H1 (cell line): ENCODE data around the gene CGNL1. TPM values are rescaled to one million over a fixed set of nuclear protein-coding genes. Genes with fewer than 3 reads are reported as not detected.

Source experiments
- CTCF ChIA-PET: fragments of 300-600 bp; sonication (Branson Sonifier 250); formaldehyde crosslinking; loops from one replicate; lab custom pipeline; 2021; ENCODE audit not compliant: partially characterized antibody; lab: Charles Lee
- POLR2A ChIA-PET: fragments of 300-600 bp; sonication (Branson Sonifier 250); formaldehyde crosslinking; loops from one replicate; lab custom pipeline; 2021; ENCODE audit warnings: inconsistent platforms; ENCODE audit not compliant: partially characterized antibody; lab: Charles Lee
- DNase-seq, 2 experiments: peaks; one replicate each; pipeline versions ENCODE4 v3.0.0 to v3.0.0-alpha.2; 2010 to 2022; ENCODE audit warnings: low spot score in 2 of 2, low read depth in 1 of 2, mixed read lengths in 1 of 2
- FAIRE-seq: peaks from 2 replicates; lab custom pipeline; 2011; peaks lifted over from hg19 to GRCh38; lab: Jason Lieb, UNC
- H2AFZ ChIP-seq: 2 replicates; pipeline ENCODE4 v1.8.1; 2012; ENCODE audit warnings: low read length, inconsistent platforms
- H2AK5ac ChIP-seq: 2 replicates; pipeline ENCODE4 v1.6.1; 2013; ENCODE audit warnings: low read depth, low read length
- H2BK120ac ChIP-seq: replicated peaks from 2 replicates; pipeline ENCODE3; 2013; ENCODE audit warnings: low read depth, low read length, inconsistent platforms
- H2BK12ac ChIP-seq: 2 replicates; pipeline ENCODE4 v1.6.1; 2013; ENCODE audit warnings: low read depth, low read length
- H2BK15ac ChIP-seq: 2 replicates; pipeline ENCODE4 v1.6.1; 2013; ENCODE audit warnings: low read length
- H2BK20ac ChIP-seq: 2 replicates; pipeline ENCODE4 v1.6.1; 2013; ENCODE audit warnings: low read length
- H2BK5ac ChIP-seq: 2 replicates; pipeline ENCODE4 v1.6.1; 2013; ENCODE audit warnings: low read depth, low read length
- H3K14ac ChIP-seq: 2 replicates; pipeline ENCODE4 v1.6.1; 2013; ENCODE audit warnings: inconsistent platforms; ENCODE audit not compliant: insufficient read length
- H3K18ac ChIP-seq: 2 replicates; pipeline ENCODE4 v1.6.1; 2013; ENCODE audit warnings: low read length; ENCODE audit errors: extremely low read depth
- H3K23ac ChIP-seq: 2 replicates; pipeline ENCODE4 v1.6.1; 2013; ENCODE audit warnings: inconsistent platforms; ENCODE audit not compliant: insufficient read length
- H3K23me2 ChIP-seq: 2 replicates; pipeline ENCODE4 v1.6.1; 2013; ENCODE audit warnings: low read depth, low read length
- H3K27ac ChIP-seq: 2 replicates; pipeline ENCODE4 v1.6.1; 2011; ENCODE audit warnings: low read depth, low read length, inconsistent platforms
- H3K27me3 ChIP-seq, 4 experiments: replicated peaks in 1 of 4; 1 replicate in 1 of 4; 2 replicates in 3 of 4; pipeline versions ENCODE4 v1.6.1 to v1.8.1; 2011 to 2013; ENCODE audit warnings: low read length in 3 of 4, mild to moderate bottlenecking in 3 of 4, inconsistent platforms in 2 of 4, mixed read lengths in 2 of 4, moderate library complexity in 1 of 4; ENCODE audit not compliant: control insufficient read depth in 3 of 4, insufficient read depth in 3 of 4; ENCODE audit errors: extremely low read depth in 1 of 4
- H3K36me3 ChIP-seq, 4 experiments: 2 replicates each; pipeline versions ENCODE4 v1.6.1 to v1.8.1; 2011 to 2013; ENCODE audit warnings: mild to moderate bottlenecking in 4 of 4, low read length in 3 of 4, moderate library complexity in 2 of 4, control low read depth in 1 of 4, inconsistent platforms in 1 of 4; ENCODE audit not compliant: insufficient read depth in 4 of 4, control insufficient read depth in 2 of 4
- H3K4ac ChIP-seq: replicated peaks from 2 replicates; pipeline ENCODE3; 2013; ENCODE audit warnings: low read length, low read depth, mixed read lengths, inconsistent platforms; ENCODE audit not compliant: insufficient read length
- H3K4me1 ChIP-seq, 4 experiments: replicated peaks in 1 of 4; 1 replicate in 1 of 4; 2 replicates in 3 of 4; pipeline versions ENCODE4 v1.6.1 to v1.8.1; 2011 to 2013; ENCODE audit warnings: low read length in 3 of 4, inconsistent platforms in 2 of 4, mixed read lengths in 1 of 4; ENCODE audit not compliant: insufficient read depth in 4 of 4, control insufficient read depth in 3 of 4
- H3K4me2 ChIP-seq, 2 experiments: 2 replicates each; pipeline versions ENCODE4 v1.6.1 to v1.8.1; 2011 to 2013; ENCODE audit warnings: low read depth in 2 of 2, low read length in 2 of 2, control low read depth in 1 of 2, inconsistent platforms in 1 of 2, mild to moderate bottlenecking in 1 of 2; ENCODE audit not compliant: insufficient read depth in 1 of 2
- H3K4me3 ChIP-seq, 4 experiments: fragments of 200-600, 300-600 bp in 1 of 4; sonication (generic), shearing (Covaris generic), sonication (Bioruptor Twin) in 1 of 4; 2 replicates each; pipeline versions ENCODE4 v1.5.1 to v1.8.1; 2011 to 2016; ENCODE audit warnings: low read length in 4 of 4, low read depth in 3 of 4, control low read depth in 2 of 4, inconsistent platforms in 2 of 4, mild to moderate bottlenecking in 2 of 4, mixed read lengths in 1 of 4, moderate library complexity in 1 of 4; ENCODE audit not compliant: insufficient read depth in 2 of 4; ENCODE audit errors: extremely low read depth in 1 of 4
- H3K56ac ChIP-seq: replicated peaks from 2 replicates; pipeline ENCODE3; 2013; ENCODE audit warnings: low read depth, mild to moderate bottlenecking, mixed read lengths, low read length, inconsistent platforms; ENCODE audit not compliant: insufficient read length
- H3K79me1 ChIP-seq: 2 replicates; pipeline ENCODE4 v1.6.1; 2013; ENCODE audit warnings: low read depth, low read length, control low read depth
- H3K79me2 ChIP-seq, 2 experiments: 2 replicates each; pipeline versions ENCODE4 v1.6.1 to v1.8.1; 2012 to 2013; ENCODE audit warnings: low read length in 2 of 2, mild to moderate bottlenecking in 2 of 2, inconsistent platforms in 1 of 2; ENCODE audit not compliant: insufficient read depth in 2 of 2, control insufficient read depth in 1 of 2
- H3K9ac ChIP-seq, 4 experiments: replicated peaks in 1 of 4; 1 replicate in 1 of 4; 2 replicates in 3 of 4; pipeline versions ENCODE4 v1.6.1 to v1.8.1; 2011 to 2013; ENCODE audit warnings: low read depth in 3 of 4, low read length in 3 of 4, control low read depth in 2 of 4, mild to moderate bottlenecking in 2 of 4, moderate library complexity in 2 of 4, inconsistent platforms in 1 of 4; ENCODE audit errors: extremely low read depth in 1 of 4
- H3K9me3 ChIP-seq, 2 experiments: 2 replicates each; pipeline versions ENCODE4 v1.6.1 to v1.8.1; 2012 to 2013; ENCODE audit warnings: mild to moderate bottlenecking in 2 of 2, moderate library complexity in 2 of 2, control low read depth in 1 of 2, inconsistent platforms in 1 of 2, low read depth in 1 of 2, low read length in 1 of 2, mixed read lengths in 1 of 2; ENCODE audit not compliant: insufficient read depth in 2 of 2
- H4K20me1 ChIP-seq, 2 experiments: replicated peaks in 1 of 2; 2 replicates each; pipeline versions ENCODE3 to v1.8.1; 2011 to 2013; ENCODE audit warnings: inconsistent platforms in 2 of 2, low read length in 2 of 2, mild to moderate bottlenecking in 1 of 2; ENCODE audit not compliant: insufficient read depth in 2 of 2, control insufficient read depth in 1 of 2
- H4K5ac ChIP-seq: 2 replicates; pipeline ENCODE4 v1.6.1; 2013; ENCODE audit warnings: low read length, low read depth, mixed read lengths, inconsistent platforms; ENCODE audit not compliant: insufficient read length
- H4K8ac ChIP-seq: 2 replicates; pipeline ENCODE4 v1.8.0; 2013; ENCODE audit warnings: mild to moderate bottlenecking, moderate library complexity, low read length, inconsistent platforms; ENCODE audit not compliant: insufficient read depth; ENCODE audit errors: extremely low read depth
- H4K91ac ChIP-seq: replicated peaks from 2 replicates; pipeline ENCODE3; 2013; ENCODE audit warnings: low read length, mixed read lengths, inconsistent platforms; ENCODE audit not compliant: insufficient read length
- KDM1A ChIP-seq: fragments of 200-600, 300-600 bp; sonication (generic); IDR thresholded peaks from 2 replicates; pipeline ENCODE4 v1.7.1; 2016; ENCODE audit warnings: mild to moderate bottlenecking, low read length, borderline replicate concordance
- WGBS, 2 experiments: shearing (Covaris generic) in 1 of 2; methylation state at CpG; one replicate each; pipeline versions ENCODE4 v1.1.6 to v1.1.7; 2013 to 2015; ENCODE audit warnings: low lambda C conversion rate in 2 of 2, mixed read lengths in 2 of 2, inconsistent platforms in 1 of 2, low coverage in 1 of 2, missing lambda C conversion rate in 1 of 2; ENCODE audit not compliant: insufficient replicate concordance in 2 of 2, insufficient coverage in 1 of 2, insufficient read length in 1 of 2; ENCODE audit errors: extremely low coverage in 1 of 2, missing lambda C conversion rate in 1 of 2; 5-methylcytosine and 5-hydroxymethylcytosine counted together
- polyA plus RNA-seq, 7 experiments: library from polyadenylated mRNA; depleted of rRNA in 3 of 7; stranded (reverse) in 5 of 7; unstranded in 2 of 7; fragments of >200 nt in 5 of 7; fragments of 200-250 nt in 2 of 7; gene quantifications; 1 replicate in 5 of 7; 2 replicates in 1 of 7; 4 replicates in 1 of 7; pipeline versions ENCODE4 v1.2.1 to v1.2.3, GENCODE V29; 2011 to 2013; ENCODE audit warnings: missing spikeins in 2 of 7, mixed read lengths in 2 of 7
- total RNA-seq: library from RNA; stranded (reverse); fragmentation: NEBNext Ultra II Directional; extraction: Animal tissue kit (Norgen Biotek cat#: 25700); gene quantifications from 2 replicates; pipeline ENCODE4 v1.2.1, GENCODE V29; 2021

Gene CGNL1
- total and polyA plus RNA-seq, 2 of the 8 experiments (the other 6 are each of a cell fraction or from before 2014, with no cell fraction given) = 21.8 to 75.6 TPM

DNA sequence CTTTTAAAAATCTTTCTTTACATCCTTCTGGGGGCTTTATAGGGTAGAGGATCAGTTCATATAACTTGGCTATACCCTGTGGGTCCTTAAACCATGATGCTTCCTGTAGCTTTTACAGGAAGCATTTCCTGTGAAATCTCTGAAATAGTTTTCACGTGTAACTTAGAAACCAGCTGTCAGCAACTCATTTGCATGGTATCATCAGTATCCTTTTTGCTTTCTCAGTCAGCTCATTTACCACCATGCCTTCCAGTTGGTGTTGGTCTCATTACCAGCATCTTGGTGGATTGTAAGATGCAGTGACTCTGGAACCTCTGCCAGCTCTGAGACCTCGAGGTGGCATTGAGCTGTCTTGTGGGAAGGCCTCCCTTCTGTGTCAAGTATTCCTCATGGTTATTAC lies 118.7 kb downstream of the CGNL1 start:
- Histone ChIP-seq H2BK5ac (no peak overlapping the region), H2BK20ac (no peak overlapping the region), H2BK15ac (no peak overlapping the region), H3K27me3 (no peaks in the 10 kb centered on the region), H3K14ac (no peak overlapping the region), H3K18ac (no peak overlapping the region), H3K79me1 (peaks cover 2% of the 10 kb centered on the region; the same call in 1 of the 2 replicates), H3K4me3 (no peak overlapping the region), H3K4ac (no peak overlapping the region), H2AFZ (no peak overlapping the region), H3K36me3 (no peaks in the 10 kb centered on the region; a peak in 4 of 8 replicates), H3K23me2 (no peaks in the 10 kb centered on the region; the same call in 1 of the 2 replicates), H3K27ac (no peak overlapping the region), H4K20me1 (peaks cover 1 to 3% of the 10 kb centered on the region in 2 experiments), H3K9me3 (no peaks in the 10 kb centered on the region), H4K8ac (no peak overlapping the region), H3K56ac (no peak overlapping the region), H2AK5ac (no peak overlapping the region), H4K91ac (no peak overlapping the region), H2BK12ac (no peak overlapping the region), H3K4me2 (no peak overlapping the region), H3K9ac (no peak overlapping the region), H2BK120ac (no peak overlapping the region), H3K4me1 (no peaks in the 10 kb centered on the region; a peak in 2 of 7 replicates), H3K23ac (no peak overlapping the region), H4K5ac (no peak overlapping the region), H3K79me2 (no peaks in the 10 kb centered on the region; a peak in 1 of 4 replicates)
- CTCF ChIA-PET = interaction anchor here (0.5 to 11.0 kb wide), 8 partner anchors 9 to 159 kb away, joined by 3 to 114 read pairs (median 4); no protein-coding TSS in a partner anchor
- POLR2A ChIA-PET = no interaction called here
- TF ChIP-seq KDM1A = no peak
- WGBS, 2 experiments = 85% methylated on average over 2 of the region's 2 CpGs; no CpG with 5 or more reads in 1 of the 2 experiments
- FAIRE-seq (no peak), DNase-seq (peak in 1 of 2 experiments; percentile 1)
